ENCODE data around the gene P2RY2. TPM values are rescaled to one million over a fixed set of nuclear protein-coding genes. Genes with fewer than 3 reads are reported as not detected.

P2RY2 gene
- total and polyA plus RNA-seq, 2 of the 8 experiments (the other 6 are each of a cell fraction or from before 2014, with no cell fraction given), result 1.0 to 1.5 TPM

GRCh38 chr11:73203322-73203721 lies 14.8 kb upstream of the P2RY2 start:
- Histone ChIP-seq H3K79me1 (ENCODE audit: low read depth, low read length) (no peaks in the 10 kb centered on the region), H2AFZ (ENCODE audit: low read length) (no peak overlapping the region), H3K4me1 (replicated peaks in 1 of 4; ENCODE audit: control insufficient read depth in 3 of 4, insufficient read depth in 4 of 4, low read length in 3 of 4) (peaks cover 7 to 20% (median 15%) of the 10 kb centered on the region in 4 experiments), H3K18ac (ENCODE audit: extremely low read depth, low read length) (no peak overlapping the region), H2BK20ac (ENCODE audit: low read length) (0 out of 2 replicates have a peak overlapping the region, but pooled peaks have one; percentile 61), H3K9ac (replicated peaks in 1 of 4; ENCODE audit: extremely low read depth in 1 of 4, low read depth in 3 of 4, low read length in 3 of 4) (no peak overlapping the region), H3K56ac (replicated peaks; ENCODE audit: insufficient read length, low read depth, low read length) (no peak overlapping the region), H3K23me2 (ENCODE audit: low read depth, low read length) (peaks cover 2% of the 10 kb centered on the region; the same call in 1 of the 2 replicates), H4K20me1 (replicated peaks in 1 of 2; ENCODE audit: control insufficient read depth in 1 of 2, insufficient read depth in 2 of 2, low read length in 2 of 2) (no peaks in the 10 kb centered on the region), H3K14ac (ENCODE audit: insufficient read length) (no peak overlapping the region), H3K23ac (ENCODE audit: insufficient read length) (no peak overlapping the region), H3K4me3 (ENCODE audit: extremely low read depth in 1 of 4, insufficient read depth in 2 of 4, low read depth in 3 of 4, low read length in 4 of 4) (no peak overlapping the region), H3K4me2 (ENCODE audit: insufficient read depth in 1 of 2, low read depth in 2 of 2, low read length in 2 of 2) (no peak overlapping the region), H2BK15ac (ENCODE audit: low read length) (no peak overlapping the region), H2AK5ac (ENCODE audit: low read depth, low read length) (no peak overlapping the region), H4K8ac (ENCODE audit: extremely low read depth, insufficient read depth, low read length) (no peak overlapping the region), H3K79me2 (ENCODE audit: control insufficient read depth in 1 of 2, insufficient read depth in 2 of 2, low read length in 2 of 2) (no peaks in the 10 kb centered on the region), H4K91ac (replicated peaks; ENCODE audit: insufficient read length, low read length) (no peak overlapping the region), H2BK12ac (ENCODE audit: low read depth, low read length) (no peak overlapping the region), H4K5ac (ENCODE audit: insufficient read length, low read depth, low read length) (no peak overlapping the region), H3K27me3 (replicated peaks in 1 of 4; ENCODE audit: control insufficient read depth in 3 of 4, extremely low read depth in 1 of 4, insufficient read depth in 3 of 4, low read length in 3 of 4) (no peaks in the 10 kb centered on the region), H2BK120ac (replicated peaks; ENCODE audit: low read depth, low read length) (no peak overlapping the region), H3K27ac (ENCODE audit: low read depth, low read length) (no peak overlapping the region), H3K36me3 (ENCODE audit: control insufficient read depth in 2 of 4, insufficient read depth in 4 of 4, low read length in 3 of 4) (no peaks in the 10 kb centered on the region), H2BK5ac (ENCODE audit: low read depth, low read length) (no peak overlapping the region), H3K4ac (replicated peaks; ENCODE audit: insufficient read length, low read depth, low read length) (no peak overlapping the region), H3K9me3 (ENCODE audit: insufficient read depth in 2 of 2, low read depth in 1 of 2, low read length in 1 of 2) (no peaks in the 10 kb centered on the region)
- DNase-seq (ENCODE audit: low read depth in 1 of 2, low spot score in 2 of 2) (no peak), FAIRE-seq (no peak)
- ChIA-PET CTCF (ENCODE audit: partially characterized antibody) (interaction anchor here (1.0 to 3.1 kb wide), 4 partner anchors 11 to 78 kb away, joined by 3 to 15 read pairs (median 6); no protein-coding TSS in a partner anchor), POLR2A (ENCODE audit: partially characterized antibody) (no interaction called here)
- WGBS, 2 experiments (ENCODE audit: extremely low coverage in 1 of 2, insufficient coverage in 1 of 2, insufficient read length in 1 of 2, insufficient replicate concordance in 2 of 2, low coverage in 1 of 2, low lambda C conversion rate in 2 of 2, missing lambda C conversion rate in 1 of 2), result 93% methylated on average over 6 of the region's 6 CpGs; no CpG with 5 or more reads in 1 of the 2 experiments
- no peak for TF ChIP-seq CREB1 (IDR thresholded peaks at IDR 0.05)
- no peak for TF ChIP-seq SIX5 (IDR thresholded peaks at IDR 0.05; ENCODE audit: low read depth, low read length)
- no peak for TF ChIP-seq GABPA (IDR thresholded peaks at IDR 0.05; ENCODE audit: borderline replicate concordance, insufficient read depth, low read length)
- TF ChIP-seq RFX5 (IDR thresholded peaks at IDR 0.05; ENCODE audit: borderline replicate concordance, low read depth, low read length), result no peak
- TF ChIP-seq KDM1A (IDR thresholded peaks at IDR 0.05; ENCODE audit: borderline replicate concordance, low read length), result no peak
- TF ChIP-seq, protein P1, sequence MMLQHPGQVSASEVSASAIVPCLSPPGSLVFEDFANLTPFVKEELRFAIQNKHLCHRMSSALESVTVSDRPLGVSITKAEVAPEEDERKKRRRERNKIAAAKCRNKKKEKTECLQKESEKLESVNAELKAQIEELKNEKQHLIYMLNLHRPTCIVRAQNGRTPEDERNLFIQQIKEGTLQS (IDR thresholded peaks at IDR 0.05; ENCODE audit: insufficient read depth, low read depth, low read length), result no peak
- TF ChIP-seq TAF7 (optimal IDR thresholded peaks at IDR 0.05; ENCODE audit: borderline replicate concordance, low read depth, low read length), result no peak
- TF ChIP-seq USF2 (IDR thresholded peaks at IDR 0.05; ENCODE audit: low read length), result no peak
- TF ChIP-seq EZH2 (IDR thresholded peaks at IDR 0.05; ENCODE audit: low read depth, low read length, severe bottlenecking), result no peak
- TF ChIP-seq KDM4A (IDR thresholded peaks at IDR 0.05; ENCODE audit: low read depth, low read length, severe bottlenecking), result no peak
- no peak for TF ChIP-seq JUND (IDR thresholded peaks at IDR 0.05; ENCODE audit: low read length)
- TF ChIP-seq CBX8 (IDR thresholded peaks at IDR 0.05; ENCODE audit: borderline replicate concordance, low read depth, low read length), result no peak
- no peak for TF ChIP-seq POLR2AphosphoS5 (IDR thresholded peaks at IDR 0.05; ENCODE audit: low read depth, low read length)
